ENCODE data around the gene NRP2. TPM values are rescaled to one million over a fixed set of nuclear protein-coding genes. Genes with fewer than 3 reads are reported as not detected.

Gene NRP2
- total RNA-seq, 1 experiment from 2014 or later, result 92.4 TPM

DNA sequence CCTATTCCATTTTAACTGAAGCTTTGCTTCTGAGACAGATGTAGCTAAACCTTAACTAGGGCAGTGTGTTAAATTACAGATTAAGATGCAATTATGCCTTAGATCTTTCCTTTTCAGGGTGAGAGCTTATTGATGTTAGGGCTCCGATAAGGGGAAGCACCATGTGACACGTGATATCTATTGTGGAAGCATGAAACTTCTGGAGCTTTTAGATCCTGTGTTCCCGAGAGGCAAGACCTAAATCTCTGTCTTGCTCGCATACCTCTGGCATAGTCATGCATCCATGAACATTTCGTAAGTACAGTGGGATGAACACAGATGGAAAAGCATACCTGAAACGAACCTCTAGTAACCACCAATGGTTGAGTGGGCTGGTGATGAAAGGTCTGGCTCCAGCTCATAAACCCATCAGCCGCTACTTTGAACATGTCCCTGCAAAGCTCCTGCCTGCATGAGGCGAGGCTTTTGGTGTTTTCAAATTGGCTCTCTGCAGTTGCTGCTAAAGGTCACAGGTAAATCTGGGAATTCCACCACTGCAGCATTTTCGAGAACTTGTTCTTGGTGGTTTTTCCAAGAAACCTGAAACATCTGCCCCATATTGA, 3.7 kb upstream of the NRP2 start:
- Histone ChIP-seq H3K36me3 (replicated peaks; ENCODE audit: control insufficient read depth, insufficient read depth, low read length) (no peaks in the 10 kb centered on the region), H3K27me3 (ENCODE audit: control insufficient read depth, insufficient read depth, low read length) (peaks cover 10% of the 10 kb centered on the region; the same call in 1 of the 2 replicates), H3K4me3 (ENCODE audit: insufficient read depth, low read depth, low read length) (no peak overlapping the region)
- no peak for DNase-seq

GRCh38 chr2:205679410-205680009, 2.8 kb upstream of the NRP2 start:
- H3K36me3 ChIP-seq (replicated peaks; ENCODE audit: control insufficient read depth, insufficient read depth, low read length), result no peaks in the 10 kb centered on the region
- no peak for DNase-seq
- H3K4me3 ChIP-seq (ENCODE audit: insufficient read depth, low read depth, low read length), result no peak overlapping the region
- peaks cover 19% of the 10 kb centered on the region; the same call in 1 of the 2 replicates for H3K27me3 ChIP-seq (ENCODE audit: control insufficient read depth, insufficient read depth, low read length)

DNA sequence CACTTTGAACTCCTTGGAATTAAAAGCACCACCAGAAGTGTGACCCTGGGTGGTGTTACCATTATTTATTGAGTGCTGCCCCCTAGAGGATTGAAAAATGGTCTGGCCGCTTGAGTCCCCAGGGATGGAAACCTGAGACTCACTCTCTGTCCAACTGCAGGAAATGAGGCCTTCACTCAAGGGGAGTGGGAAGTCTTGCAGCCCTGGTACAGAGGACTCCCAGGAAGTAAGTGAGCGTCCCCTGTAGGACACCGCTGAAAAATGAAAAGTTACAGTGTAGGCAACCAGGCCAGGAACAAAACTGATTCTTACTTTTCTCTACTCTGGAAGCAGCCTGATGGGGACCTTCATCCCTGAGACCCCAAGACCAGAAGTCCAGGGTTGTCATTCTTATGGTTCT, 2.2 kb upstream of the NRP2 start:
- peaks cover 24% of the 10 kb centered on the region; the same call in 1 of the 2 replicates for H3K27me3 ChIP-seq (ENCODE audit: control insufficient read depth, insufficient read depth, low read length)
- peak; percentile 79 for DNase-seq
- no peak overlapping the region for H3K4me3 ChIP-seq (ENCODE audit: insufficient read depth, low read depth, low read length)
- no peaks in the 10 kb centered on the region for H3K36me3 ChIP-seq (replicated peaks; ENCODE audit: control insufficient read depth, insufficient read depth, low read length)

DNA sequence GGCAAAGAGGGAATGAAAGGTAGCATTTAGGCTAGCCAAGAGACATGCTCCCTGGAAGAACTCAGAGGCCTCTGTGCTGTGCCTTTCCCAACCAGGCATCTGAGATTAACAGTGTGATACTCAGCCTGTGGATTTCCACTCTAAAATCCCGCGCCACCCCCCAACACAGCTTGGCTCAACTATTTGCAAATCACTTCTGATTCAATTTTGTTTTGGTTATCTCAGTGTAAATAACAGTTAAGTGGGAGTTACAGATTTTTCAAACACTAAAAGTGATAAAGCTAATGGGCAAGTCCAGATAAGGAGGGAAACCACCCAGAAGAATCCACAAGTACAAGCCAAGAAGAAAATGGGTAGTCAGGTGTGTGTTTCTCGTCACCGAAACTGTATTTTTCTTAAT, 1.4 kb upstream of the NRP2 start:
- DNase-seq, result no peak
- Histone ChIP-seq H3K27me3 (ENCODE audit: control insufficient read depth, insufficient read depth, low read length) (peaks cover 25% of the 10 kb centered on the region; the same call in 1 of the 2 replicates), H3K36me3 (replicated peaks; ENCODE audit: control insufficient read depth, insufficient read depth, low read length) (no peaks in the 10 kb centered on the region), H3K4me3 (ENCODE audit: insufficient read depth, low read depth, low read length) (no peak overlapping the region)

GRCh38 chr2:205681401-205682238, 681 bp upstream of the NRP2 start:
- H3K36me3 ChIP-seq (replicated peaks; ENCODE audit: control insufficient read depth, insufficient read depth, low read length), result no peaks in the 10 kb centered on the region
- H3K4me3 ChIP-seq (ENCODE audit: insufficient read depth, low read depth, low read length), result peak overlapping the region; percentile 81
- peak; percentile 65 for DNase-seq
- H3K27me3 ChIP-seq (ENCODE audit: control insufficient read depth, insufficient read depth, low read length), result peaks cover 29% of the 10 kb centered on the region; the same call in 1 of the 2 replicates

GRCh38 chr2:205682971-205683501, 735 bp downstream of the NRP2 start:
- Histone ChIP-seq H3K36me3 (replicated peaks; ENCODE audit: control insufficient read depth, insufficient read depth, low read length) (no peaks in the 10 kb centered on the region), H3K4me3 (ENCODE audit: insufficient read depth, low read depth, low read length) (peak overlapping the region; percentile 81), H3K27me3 (ENCODE audit: control insufficient read depth, insufficient read depth, low read length) (peaks cover 32% of the 10 kb centered on the region; the same call in 1 of the 2 replicates)
- peak; percentile 43 for DNase-seq

GRCh38 chr2:205683502-205684367, 1.4 kb downstream of the NRP2 start:
- peak overlapping the region; percentile 81 for H3K4me3 ChIP-seq (ENCODE audit: insufficient read depth, low read depth, low read length)
- no peaks in the 10 kb centered on the region for H3K36me3 ChIP-seq (replicated peaks; ENCODE audit: control insufficient read depth, insufficient read depth, low read length)
- peak; percentile 43 for DNase-seq
- peaks cover 32% of the 10 kb centered on the region; the same call in 1 of the 2 replicates for H3K27me3 ChIP-seq (ENCODE audit: control insufficient read depth, insufficient read depth, low read length)

DNA sequence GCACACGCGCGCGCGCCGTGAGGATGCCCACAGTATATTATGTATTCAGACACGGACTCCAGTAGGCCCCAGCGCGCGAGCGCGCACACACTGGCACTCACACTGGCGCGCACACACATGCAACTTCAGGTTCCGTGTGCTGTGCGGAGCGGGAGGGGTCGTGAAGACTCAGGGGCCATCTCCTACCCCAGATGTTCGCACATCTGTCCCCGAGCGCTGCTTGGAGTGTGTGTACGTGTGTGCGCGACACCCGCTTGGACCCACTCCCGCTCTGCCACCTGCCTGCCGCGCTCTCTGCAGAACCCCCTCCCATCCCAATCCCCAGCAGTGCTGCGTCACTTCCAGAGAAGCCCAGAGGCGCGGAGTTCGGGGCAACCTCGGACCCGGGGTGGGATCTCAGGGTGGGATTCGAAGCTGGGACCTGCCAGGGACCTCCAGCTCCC, 2.6 kb downstream of the NRP2 start:
- peak; percentile 80 for DNase-seq
- Histone ChIP-seq H3K27me3 (ENCODE audit: control insufficient read depth, insufficient read depth, low read length) (peaks cover 32% of the 10 kb centered on the region; the same call in 1 of the 2 replicates), H3K4me3 (ENCODE audit: insufficient read depth, low read depth, low read length) (peak overlapping the region; percentile 81), H3K36me3 (replicated peaks; ENCODE audit: control insufficient read depth, insufficient read depth, low read length) (no peaks in the 10 kb centered on the region)

- Histone ChIP-seq H3K27me3 (ENCODE audit: control insufficient read depth, insufficient read depth, low read length) (peaks cover 32% of the 10 kb centered on the region; the same call in 1 of the 2 replicates), H3K4me3 (ENCODE audit: insufficient read depth, low read depth, low read length) (peak overlapping the region; percentile 81), H3K36me3 (replicated peaks; ENCODE audit: control insufficient read depth, insufficient read depth, low read length) (no peaks in the 10 kb centered on the region)
- peak; percentile 85 for DNase-seq
Measured at GRCh38 chr2:205685314-205686055, 3.2 kb downstream of the NRP2 start.

DNA sequence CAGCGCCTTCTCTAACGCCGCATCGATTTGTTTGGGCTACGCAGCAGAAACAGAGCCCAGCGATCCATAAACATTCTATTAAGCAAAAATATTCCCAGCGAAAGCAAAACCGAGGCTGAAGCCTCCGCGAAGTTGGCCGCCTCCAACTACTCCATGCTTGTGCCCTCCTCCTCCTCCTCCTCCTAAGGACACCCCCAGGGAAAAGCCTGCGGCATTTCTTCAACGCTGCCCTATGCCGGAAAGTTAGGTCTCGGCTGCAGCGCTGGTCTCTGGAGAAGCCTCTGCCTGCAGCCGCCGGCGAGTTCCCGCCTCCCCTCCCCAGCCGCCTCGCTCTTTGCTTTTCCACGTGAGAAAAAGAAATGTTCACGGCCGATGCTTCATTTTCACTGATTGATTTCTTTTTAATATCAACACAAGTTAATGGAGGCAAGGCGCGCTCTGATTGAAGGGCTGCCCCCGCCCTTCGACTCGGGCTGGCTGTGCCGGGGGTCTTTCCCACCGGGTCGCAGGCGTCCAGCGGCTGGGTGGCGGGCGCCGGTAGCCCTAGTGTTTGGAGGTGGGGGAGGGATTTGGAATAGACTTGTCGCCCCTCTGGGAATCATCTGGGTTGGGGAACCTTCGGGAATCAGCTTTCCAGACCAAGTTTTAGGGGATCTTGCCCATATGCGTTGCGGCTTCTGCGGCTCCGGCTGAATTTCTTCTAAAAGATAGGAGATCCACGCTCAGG, 3.9 kb downstream of the NRP2 start:
- H3K4me3 ChIP-seq (ENCODE audit: insufficient read depth, low read depth, low read length), result peak overlapping the region; percentile 81
- no peaks in the 10 kb centered on the region for H3K36me3 ChIP-seq (replicated peaks; ENCODE audit: control insufficient read depth, insufficient read depth, low read length)
- peaks cover 32% of the 10 kb centered on the region; the same call in 1 of the 2 replicates for H3K27me3 ChIP-seq (ENCODE audit: control insufficient read depth, insufficient read depth, low read length)
- DNase-seq, result peak; percentile 71

- Histone ChIP-seq H3K27me3 (ENCODE audit: control insufficient read depth, insufficient read depth, low read length) (peaks cover 30% of the 10 kb centered on the region; the same call in 1 of the 2 replicates), H3K4me3 (ENCODE audit: insufficient read depth, low read depth, low read length) (peak overlapping the region; percentile 81), H3K36me3 (replicated peaks; ENCODE audit: control insufficient read depth, insufficient read depth, low read length) (no peaks in the 10 kb centered on the region)
- peak; percentile 66 for DNase-seq
Measured at GRCh38 chr2:205686783-205687640, 4.7 kb downstream of the NRP2 start.

- no peak for DNase-seq
- Histone ChIP-seq H3K36me3 (replicated peaks; ENCODE audit: control insufficient read depth, insufficient read depth, low read length) (no peaks in the 10 kb centered on the region), H3K27me3 (ENCODE audit: control insufficient read depth, insufficient read depth, low read length) (peaks cover 30% of the 10 kb centered on the region; the same call in 1 of the 2 replicates), H3K4me3 (ENCODE audit: insufficient read depth, low read depth, low read length) (no peak overlapping the region)
Measured at GRCh38 chr2:205687641-205687956, 5.3 kb downstream of the NRP2 start.
